NB4 (cell line): Measurements from ENCODE around the gene POU2AF1.

Source experiments
- POLR2A ChIP-seq: IDR thresholded peaks from 2 replicates; pipeline ENCODE4 v1.6.1; 2011; ENCODE audit warnings: mild to moderate bottlenecking; ENCODE audit not compliant: insufficient read length; ENCODE audit errors: extremely low read depth
- TF ChIP-seq, protein P1 (sequence below): IDR thresholded peaks from one replicate; pipeline ENCODE4 v1.5.1; 2012; ENCODE audit warnings: low read depth, low read length
- TF ChIP-seq, protein P2 (sequence below): IDR thresholded peaks from 2 replicates; pipeline ENCODE4 v1.6.1; 2011; ENCODE audit warnings: low read depth, low read length

DNA sequence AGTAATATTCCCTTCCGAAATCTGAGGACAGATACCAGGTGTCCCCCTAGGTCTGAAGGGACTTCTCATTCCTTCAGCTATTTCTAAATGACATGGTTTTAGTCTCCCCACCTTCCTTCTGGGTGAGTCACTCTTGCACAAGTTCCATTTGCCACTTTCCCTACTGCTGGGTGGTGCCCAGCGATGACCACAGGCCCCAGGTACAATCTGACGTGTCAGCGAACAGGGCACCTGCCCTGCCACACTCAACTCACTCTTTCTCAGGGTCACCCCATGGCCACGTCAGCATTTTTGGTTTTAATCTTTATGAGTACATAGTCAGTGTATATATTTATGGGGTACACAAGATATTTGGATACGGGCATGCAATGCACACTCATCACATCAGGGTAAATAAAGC is 17.2 kb downstream of the POU2AF1 start:
- no peak for TF ChIP-seq POLR2A
- TF ChIP-seq, protein P1, sequence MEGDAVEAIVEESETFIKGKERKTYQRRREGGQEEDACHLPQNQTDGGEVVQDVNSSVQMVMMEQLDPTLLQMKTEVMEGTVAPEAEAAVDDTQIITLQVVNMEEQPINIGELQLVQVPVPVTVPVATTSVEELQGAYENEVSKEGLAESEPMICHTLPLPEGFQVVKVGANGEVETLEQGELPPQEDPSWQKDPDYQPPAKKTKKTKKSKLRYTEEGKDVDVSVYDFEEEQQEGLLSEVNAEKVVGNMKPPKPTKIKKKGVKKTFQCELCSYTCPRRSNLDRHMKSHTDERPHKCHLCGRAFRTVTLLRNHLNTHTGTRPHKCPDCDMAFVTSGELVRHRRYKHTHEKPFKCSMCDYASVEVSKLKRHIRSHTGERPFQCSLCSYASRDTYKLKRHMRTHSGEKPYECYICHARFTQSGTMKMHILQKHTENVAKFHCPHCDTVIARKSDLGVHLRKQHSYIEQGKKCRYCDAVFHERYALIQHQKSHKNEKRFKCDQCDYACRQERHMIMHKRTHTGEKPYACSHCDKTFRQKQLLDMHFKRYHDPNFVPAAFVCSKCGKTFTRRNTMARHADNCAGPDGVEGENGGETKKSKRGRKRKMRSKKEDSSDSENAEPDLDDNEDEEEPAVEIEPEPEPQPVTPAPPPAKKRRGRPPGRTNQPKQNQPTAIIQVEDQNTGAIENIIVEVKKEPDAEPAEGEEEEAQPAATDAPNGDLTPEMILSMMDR = no peak
- TF ChIP-seq, protein P2, sequence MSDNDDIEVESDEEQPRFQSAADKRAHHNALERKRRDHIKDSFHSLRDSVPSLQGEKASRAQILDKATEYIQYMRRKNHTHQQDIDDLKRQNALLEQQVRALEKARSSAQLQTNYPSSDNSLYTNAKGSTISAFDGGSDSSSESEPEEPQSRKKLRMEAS = no peak
